HG03457 (cell line): ENCODE data around the gene SAFB.

Source experiments
- ATAC-seq: cut with Tn5 transposase; IDR thresholded peaks from one replicate; pipeline ENCODE4 v1.9.1; 2021; ENCODE audit warnings: moderate number of reproducible peaks; ENCODE audit not compliant: unreplicated experiment

The SAFB gene

DNA sequence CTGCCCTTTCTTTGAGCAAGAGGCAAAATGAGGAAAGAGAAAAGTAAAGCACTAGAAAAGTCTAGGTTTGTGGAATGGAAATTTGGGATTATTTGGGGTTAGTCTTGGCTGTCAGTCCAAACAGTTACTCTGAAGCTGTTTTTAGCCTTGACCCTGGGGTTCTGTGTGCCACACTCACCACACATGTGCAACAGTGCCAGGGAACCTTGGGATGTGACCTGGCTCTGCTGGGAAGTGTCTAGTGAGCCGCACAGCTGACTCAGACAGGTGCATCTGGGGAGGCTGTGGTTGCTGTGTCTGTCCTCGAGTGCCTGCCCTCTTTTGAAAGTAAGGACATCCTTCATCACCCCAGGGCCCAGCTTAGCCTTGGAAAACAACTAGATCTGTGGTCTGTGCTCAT, 41.6 kb downstream of the SAFB start:
- ATAC-seq, result no peak

DNA sequence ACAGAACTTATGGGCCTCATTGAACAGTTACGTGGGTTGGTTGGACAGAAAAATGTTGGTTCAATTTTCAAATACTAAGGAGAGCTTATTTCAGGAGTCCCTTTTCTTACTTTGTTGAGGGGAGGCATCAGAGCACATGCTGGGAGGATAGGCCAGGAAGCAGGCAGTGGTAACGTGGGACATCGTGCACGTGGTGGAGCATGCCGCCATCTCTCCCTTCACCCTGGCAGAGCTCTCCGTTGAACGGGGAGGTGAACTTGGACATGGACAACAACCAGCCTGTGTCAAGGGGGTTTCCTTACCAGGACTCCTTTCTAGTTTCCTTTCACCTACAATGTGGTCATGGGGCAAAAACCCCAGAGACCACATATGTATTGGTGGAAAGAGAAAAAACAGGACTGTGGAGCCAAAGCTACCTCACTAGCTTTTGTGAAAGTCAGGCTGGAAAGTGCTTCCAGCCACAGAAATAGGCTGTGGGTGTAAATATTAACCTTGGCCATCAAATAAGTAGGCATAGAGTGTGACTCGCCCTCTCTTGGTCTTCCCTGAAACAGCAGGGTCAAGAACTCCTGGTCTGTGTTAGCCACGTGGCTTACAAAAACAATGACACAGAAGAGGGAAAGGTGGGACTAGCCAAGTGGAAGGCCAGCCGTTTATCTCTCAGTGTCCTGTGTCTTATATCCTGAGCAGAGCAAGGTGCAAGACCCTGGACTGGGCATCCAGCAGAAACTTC, 43.1 kb downstream of the SAFB start:
- no peak for ATAC-seq

DNA sequence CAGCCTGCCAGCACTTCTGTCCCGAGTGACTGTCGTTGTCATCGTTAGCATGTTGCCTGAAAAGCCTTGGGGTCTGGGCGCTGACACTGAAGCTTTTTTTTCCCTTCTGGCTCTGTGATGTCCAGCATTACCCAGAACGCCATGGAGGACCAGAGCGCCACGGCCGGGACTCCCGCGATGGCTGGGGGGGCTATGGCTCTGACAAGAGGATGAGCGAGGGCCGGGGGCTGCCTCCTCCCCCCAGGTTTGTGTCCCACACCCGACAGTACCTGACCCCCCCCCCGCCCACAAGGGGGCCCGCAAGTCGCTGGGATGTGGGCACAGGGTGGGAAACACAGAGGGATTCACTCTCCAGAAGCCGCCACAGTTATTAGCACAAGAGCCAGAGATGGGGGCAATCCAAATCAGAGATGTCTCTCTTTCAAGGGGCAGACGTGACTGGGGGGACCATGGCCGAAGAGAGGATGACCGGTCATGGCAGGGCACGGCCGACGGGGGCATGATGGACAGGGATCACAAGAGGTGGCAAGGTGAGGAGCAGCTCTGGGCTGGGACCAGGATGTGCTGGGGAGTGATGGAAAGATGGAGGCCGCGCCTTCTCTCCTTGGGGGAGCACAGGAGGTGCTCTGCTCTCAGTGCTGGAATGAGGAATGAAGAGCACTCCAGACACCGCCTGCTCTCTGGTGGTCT, 44.2 kb downstream of the SAFB start:
- no peak for ATAC-seq

DNA sequence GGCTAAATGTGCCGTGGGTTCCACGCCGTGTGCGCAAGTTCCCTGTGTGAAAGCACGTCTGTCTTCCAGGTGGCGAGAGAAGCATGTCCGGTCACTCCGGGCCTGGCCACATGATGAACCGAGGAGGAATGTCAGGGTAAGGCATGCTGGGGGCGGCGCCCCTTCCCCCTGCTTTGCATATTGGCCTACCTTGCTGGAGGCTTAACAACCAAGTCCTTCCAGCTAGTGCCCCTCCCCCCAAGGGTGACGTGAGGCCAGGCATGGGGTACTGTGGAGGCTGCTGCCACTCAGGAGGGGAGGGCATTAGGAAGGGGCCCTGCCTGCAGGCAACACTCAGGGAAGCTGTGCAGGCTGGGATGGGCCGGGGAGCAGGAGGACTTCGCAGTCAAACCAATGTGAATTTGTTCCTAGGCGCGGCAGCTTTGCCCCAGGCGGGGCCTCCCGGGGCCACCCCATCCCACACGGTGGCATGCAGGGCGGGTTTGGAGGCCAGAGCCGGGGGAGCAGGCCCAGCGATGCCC, 44.9 kb downstream of the SAFB start:
- no peak for ATAC-seq

DNA sequence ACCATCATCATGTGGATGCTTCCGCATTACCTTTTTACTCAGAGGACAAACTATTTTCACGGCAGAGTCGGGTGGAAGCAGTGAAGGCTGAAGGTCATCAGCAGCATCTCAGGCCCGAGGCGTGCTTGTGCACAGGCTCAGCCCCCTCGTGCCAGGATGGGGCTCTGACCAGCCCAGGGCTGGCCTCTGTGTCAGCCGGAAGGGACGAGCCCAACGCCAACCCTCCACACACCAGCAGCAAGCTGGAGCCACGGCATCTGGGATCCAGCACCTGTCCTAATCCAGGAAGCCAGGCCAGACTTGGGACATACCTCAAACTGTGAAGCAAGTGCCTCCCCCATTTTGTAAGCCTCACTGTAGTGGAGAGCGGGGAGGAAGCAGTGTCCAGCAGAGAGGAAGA, 46.3 kb downstream of the SAFB start:
- no peak for ATAC-seq

DNA sequence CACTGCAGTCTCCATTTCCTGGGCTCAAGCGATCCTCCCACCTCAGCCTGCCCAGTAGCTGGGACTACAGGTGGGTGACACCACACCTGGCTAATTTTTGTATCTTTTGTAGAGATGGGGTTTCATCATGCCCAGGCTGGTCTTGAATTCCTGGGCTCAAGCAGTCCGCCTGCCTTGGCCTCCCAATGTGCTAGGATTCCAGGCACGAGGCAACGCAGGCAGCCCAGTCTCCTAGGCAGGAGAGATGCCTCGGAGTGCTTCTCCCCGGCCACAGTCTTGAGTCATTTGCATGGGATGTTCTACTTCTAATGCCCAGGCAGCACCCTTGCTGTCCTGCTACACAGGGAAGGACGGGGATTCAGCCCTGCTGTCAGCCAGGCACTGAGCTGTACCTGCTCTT, 48.7 kb downstream of the SAFB start:
- no peak for ATAC-seq

DNA sequence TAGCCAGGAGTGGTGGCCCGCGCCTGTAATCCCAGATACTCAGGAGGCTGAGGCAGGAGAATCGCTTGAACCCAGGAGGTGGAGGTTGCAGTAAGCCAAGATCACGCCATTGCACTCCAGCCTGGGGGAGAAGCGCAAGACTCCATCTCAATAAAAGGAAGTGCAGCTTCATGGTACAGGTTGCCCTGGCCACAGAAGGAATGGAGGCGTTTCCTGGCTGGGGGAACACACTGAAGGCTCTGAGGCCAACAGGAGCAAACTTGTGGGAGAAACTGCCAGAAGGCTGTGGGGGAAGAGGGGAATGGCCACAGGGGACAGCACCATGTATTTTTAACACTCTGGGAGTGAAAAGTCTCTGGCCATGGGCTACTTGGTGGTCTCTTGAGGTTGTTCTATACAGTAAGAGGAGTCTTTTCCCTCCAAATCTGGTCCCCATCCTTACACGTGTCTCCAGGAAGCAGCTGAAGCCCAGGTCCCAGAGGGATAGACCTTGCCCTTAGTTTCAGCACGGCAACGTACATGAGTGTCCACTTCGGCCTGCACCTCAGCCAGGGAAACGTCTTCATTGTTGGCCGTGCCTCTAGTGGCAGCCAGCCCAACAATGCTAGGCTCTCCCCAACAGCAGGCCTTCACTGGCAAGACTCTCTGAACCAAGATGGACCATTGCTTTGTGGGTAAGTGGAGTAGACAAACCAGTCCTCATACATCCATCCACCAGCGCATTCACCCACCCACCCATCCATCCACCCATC, 50.0 kb downstream of the SAFB start:
- no peak for ATAC-seq

DNA sequence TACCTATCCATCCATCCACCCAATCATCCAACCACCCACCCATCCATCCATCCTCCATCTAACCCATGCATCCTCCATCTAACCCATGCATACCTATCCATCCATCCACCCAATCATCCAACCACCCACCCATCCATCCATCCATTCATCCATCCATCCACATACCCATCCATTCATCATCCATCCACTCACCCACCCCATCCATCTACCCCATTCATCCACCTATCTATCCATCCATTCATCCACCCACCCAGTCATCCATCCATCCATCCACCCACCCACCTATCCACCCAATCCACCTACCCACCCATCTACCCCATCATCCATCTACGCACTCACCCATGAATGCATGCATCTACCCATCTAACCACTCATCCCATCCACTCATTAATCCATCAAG, 50.9 kb downstream of the SAFB start:
- ATAC-seq, result no peak

DNA sequence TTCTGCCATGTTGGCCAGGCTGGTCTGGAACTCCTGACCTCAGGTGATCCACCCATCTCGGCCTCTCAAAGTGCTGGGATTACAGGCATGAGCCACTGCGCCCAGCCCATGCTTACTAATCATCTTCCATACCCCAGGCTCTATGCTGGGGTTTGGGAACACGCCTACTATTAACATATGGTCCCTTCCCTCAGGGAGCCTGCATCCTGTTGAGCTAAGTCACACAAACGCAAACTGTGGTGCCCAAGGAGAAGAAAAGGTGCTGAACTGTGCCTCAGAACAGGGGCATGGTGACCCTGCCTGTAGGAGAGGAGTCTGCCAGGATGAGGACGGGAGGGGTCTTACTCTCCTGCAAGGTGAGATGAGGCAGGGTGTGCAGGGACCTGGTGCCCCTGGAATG, 51.8 kb downstream of the SAFB start:
- ATAC-seq, result no peak

DNA sequence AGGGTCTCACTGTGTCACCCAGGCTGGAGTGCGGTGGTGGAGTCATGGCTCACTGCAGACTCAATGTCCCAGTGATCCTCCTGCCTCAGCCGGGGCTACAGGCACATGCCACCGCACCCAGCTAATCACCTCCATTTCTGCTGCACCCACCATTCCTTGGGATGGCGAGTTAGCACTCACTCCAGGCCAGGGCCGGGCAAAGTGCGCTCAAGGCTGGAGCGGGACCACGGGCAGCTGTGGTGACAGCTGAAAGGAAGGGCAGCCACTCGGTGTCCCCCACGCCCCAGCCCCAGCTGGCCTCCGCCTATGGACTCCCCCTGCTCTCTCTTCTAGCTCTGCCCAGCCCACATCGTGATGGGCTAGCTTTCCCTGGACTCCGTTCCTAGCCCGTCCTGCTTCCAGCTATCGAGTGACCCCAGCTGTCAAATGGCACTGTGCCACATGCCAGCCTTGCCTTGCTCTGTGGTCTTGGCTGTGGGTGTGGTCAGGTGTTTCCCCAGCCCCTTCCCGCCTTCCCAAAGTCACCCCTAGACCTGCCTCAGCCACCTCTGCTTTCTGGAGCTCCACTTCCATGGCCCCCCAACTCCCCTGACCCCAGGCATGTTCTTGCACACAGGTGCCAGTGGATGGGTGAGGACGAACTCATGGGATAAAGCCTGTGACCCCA, 53.4 kb downstream of the SAFB start:
- no peak for ATAC-seq

DNA sequence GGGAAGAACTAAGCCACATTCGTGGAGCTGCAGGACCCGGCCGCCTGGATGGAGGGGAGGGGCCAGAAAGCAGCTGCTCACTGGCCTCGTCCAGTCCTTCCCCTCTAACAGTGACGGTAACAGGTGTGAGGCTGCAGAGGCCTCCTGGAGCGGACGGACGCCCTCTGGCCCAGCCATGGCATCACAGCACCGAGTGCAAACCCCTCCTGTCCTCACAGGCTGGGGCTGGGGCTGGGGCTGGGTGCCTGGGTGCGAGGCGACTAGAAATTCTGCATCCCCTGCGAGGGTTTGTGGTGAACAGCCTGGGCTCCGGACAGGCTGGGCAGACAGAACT, 53.9 kb downstream of the SAFB start:
- no peak for ATAC-seq

DNA sequence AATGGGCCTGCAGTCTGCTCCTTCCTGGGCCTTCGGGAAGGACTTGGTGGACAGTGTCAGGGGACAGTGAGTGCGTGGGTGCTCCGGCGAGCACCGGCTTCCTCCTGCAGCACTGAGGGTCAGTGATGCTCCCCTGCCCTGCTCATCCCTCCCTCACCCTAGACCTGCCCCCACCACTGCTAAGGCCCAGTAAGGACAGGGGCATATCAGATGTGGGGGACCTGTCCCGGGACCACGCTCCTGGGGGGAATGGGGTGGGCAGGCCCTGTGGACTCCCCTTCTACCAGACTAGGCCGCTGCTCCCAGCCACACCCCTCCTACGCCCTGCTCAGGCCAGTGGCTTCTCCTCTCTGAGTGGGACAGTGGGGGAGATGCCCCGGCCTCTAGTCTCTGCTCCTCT, 54.3 kb downstream of the SAFB start:
- no peak for ATAC-seq

DNA sequence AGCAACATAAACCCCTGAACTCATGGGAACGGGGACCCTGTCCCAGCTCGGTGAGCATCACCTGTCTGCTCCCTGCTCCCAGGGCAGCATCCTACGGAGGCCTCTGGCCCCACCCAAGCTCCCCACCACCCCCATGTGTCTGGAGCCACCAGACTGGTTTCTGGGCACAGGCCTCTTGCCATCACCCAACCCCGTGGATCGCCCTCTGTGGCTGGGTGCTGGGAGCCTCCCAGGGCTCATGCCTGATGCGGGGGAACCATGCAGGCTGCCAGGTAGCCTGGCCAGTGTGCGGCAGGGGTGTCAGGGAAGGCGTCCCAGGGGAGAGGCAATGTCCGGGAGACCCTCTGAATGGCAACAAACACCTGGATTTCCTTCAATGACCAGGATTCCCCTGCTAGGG, 54.7 kb downstream of the SAFB start:
- no peak for ATAC-seq

DNA sequence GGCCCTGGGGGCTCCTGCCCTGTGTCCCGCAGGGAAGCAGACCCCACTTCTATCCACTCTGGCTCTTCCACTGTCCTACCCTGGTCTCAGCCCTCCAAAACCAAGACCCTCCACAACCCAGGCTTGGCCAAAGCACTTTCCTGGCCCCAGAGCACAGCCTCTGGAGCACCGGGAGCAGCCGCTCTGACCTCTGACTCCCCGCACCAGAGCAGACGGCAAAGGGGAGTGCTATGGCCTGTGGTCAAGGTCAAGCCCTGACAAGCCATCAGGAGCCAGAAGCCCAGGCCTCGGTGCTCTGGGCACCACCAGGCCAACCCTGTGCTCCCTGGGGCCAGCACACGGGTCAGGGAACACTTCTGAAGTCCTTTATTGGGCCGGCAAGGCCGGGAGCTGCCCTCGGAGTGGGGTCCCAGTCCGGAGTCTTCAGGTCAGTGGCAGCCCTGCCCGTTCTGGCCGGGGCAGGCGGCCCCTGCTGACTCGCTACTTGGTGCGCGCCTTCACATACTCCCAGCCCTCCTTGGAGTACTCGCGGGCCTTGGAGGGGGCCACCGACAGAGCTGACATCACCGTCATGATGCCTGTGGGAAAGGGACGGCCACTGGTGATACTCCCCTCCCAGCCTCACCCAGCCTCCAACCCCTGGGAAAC, 55.3 kb downstream of the SAFB start:
- ATAC-seq, result no peak

DNA sequence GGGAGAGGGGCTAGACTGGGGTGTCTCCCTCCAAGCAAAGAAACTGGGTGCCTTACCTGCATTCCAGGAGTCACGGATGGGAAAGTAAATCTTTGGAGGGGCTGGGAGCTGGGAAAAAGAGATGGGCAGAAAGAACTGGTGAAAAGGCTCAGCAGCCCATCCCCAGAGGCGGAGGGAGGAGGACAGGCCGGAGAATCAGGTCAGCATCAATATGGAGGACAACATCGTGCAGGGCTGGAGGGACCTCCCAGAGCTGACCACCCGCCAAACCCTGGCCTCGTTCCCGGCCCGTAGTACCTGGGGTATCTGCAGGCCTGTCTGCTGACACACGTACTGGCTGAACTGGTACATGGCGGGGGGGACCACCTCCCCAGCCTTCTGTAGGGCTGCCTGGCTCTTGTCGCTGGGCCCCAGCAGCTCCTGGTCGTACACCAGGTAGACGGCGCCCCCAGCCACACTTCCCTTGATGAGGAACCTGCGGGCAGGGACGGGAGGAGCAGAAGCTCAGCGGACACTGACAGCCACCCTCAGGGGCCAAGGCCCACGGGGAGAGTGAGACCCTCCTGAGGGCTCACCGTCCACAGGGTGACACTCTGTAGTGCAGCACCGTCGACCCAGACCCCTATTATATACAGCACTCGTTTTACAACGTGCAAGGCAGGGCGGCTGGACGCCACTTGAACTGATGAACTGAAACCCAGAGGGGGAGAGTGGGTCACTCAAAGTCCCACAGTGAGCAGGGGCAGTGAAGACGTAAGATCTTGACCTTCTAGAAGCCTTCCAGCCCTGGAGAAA, 56.6 kb downstream of the SAFB start:
- no peak for ATAC-seq

DNA sequence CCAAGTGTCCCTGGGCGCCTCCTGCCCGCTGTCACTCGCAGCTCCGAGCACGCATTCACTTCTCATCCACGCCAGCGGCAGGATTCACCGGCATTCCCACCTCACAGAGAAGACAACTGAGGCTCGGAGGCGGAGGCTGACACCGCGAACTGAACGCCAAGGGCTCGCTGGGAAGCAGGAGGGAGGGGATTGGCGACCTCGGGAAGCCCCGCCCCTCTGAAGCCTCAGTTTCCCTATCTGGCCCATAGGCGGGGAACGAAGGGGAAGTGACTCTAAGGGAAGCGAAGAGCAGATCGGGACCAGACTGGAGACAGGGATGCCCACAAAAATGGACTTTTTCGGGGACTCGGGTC, 57.2 kb downstream of the SAFB start:
- no peak for ATAC-seq

DNA sequence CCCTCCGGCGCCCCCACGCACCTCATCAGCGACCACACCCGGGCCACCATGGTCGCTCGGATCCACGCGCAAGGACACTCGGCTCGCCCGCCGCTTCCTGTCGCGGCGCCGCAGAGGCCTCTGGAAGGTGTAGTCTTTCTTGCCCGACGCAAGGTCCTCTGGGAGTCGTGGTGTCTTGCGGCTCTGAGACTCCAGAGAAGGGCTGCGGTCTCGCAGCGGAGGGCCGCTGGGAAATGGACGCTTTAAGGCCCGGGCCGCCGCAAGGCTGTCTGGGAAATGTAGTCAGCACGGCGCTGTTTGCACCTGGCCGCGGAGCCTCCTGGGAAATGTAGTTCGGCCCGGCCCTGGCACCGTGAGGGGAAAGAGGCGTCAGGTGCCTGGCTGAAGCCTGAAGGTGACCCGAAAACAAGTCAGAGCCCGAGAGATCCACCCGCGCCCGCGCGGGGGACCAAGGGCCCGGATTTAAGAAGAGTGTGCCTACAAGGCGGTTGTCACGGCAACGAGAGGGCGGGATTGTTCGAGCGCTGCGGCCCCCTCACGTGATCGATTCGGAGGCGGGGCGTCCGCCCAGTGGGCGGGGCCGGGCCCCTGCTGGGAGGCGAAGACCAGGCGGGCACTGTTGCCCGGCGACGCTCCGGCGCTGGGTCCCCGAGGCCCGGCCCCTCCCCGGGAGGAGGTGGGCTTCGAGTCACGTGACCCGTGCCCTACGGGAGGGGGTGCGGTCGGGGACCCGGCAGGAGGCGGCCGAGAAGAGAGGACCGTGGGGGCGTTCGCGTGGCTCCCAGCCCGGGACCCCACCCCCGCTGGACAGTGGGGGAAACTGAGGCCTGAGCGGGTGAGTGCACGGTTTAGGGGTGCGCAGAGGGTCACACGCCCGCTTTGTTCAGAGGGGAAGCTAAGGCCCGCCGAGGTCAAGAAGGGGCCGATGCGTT, 57.8 kb downstream of the SAFB start, which contains the start of the genes HSD11B1L and MICOS13:
HSD11B1L (plus strand) TSS at position 591 of the 932 bp plus-strand sequence. CDS start 3,806 bp downstream, outside the sequence.
MICOS13 (minus strand) TSS at position 80 of the 932 bp plus-strand sequence; CDS start at position 50, 30 bp downstream.
- ATAC-seq, result peak; percentile 72

DNA sequence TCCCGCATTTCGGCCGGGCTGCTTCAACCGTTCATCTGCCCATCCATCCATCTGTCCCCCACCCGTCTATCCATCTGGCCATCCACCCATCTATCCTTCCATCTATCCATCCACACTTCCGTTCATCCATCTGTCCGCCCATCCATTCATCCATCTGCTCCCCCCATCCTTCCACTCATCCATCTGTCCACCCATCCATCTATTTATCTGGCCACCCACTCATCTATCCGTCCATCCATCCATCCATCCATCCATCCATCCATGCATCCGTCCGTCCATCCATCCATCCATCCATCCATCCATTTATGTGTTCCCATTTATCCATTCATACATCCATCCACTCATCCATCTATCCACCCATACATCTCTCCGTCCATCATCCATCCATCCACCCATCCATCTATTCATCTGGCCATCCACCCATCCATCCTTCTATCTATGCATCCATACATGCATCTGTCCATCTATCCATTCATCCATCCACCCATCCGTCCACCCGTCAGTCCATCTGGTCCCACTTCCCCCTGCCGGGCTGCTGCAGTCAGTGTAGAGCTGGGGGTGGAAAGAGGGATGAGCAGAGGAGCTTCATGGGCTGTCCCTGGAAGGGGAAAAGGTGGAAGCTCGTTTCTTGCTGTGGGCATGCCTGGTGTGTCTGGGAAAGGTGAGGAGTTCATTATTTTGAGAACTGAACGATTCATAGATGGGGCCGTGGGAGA, 58.7 kb downstream of the SAFB start:
- ATAC-seq, result no peak
